ENCODE measurements around the gene CCDC85C.

Gene CCDC85C

DNA sequence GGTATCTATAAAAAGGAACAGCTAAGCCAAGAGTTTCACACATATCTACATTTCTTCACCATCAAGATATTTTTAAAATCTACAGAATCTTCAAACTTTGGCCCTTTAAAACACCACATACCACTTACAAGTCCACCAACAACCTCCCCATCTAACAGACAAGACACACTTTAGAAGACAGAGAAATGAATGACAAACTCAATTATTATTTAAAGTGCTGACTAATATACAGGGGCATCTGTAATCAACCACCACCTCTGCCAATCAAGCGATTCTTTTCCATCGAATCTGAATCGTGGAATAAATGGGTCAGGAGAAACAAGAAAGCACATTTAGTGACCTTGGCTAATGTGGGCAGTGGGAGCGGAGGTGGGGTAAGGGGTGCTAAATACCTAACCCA is 131.1 kb downstream of the CCDC85C start:
- H3K27ac ChIP-seq: no peak overlapping the region
- TF ChIP-seq, protein P1, sequence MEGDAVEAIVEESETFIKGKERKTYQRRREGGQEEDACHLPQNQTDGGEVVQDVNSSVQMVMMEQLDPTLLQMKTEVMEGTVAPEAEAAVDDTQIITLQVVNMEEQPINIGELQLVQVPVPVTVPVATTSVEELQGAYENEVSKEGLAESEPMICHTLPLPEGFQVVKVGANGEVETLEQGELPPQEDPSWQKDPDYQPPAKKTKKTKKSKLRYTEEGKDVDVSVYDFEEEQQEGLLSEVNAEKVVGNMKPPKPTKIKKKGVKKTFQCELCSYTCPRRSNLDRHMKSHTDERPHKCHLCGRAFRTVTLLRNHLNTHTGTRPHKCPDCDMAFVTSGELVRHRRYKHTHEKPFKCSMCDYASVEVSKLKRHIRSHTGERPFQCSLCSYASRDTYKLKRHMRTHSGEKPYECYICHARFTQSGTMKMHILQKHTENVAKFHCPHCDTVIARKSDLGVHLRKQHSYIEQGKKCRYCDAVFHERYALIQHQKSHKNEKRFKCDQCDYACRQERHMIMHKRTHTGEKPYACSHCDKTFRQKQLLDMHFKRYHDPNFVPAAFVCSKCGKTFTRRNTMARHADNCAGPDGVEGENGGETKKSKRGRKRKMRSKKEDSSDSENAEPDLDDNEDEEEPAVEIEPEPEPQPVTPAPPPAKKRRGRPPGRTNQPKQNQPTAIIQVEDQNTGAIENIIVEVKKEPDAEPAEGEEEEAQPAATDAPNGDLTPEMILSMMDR (conservative IDR thresholded peaks at IDR 0.05; ENCODE audit: low read depth): no peak
- ChIA-PET POLR2A (ENCODE audit: low non-redundant PET) (no interaction called here), CTCF (no interaction called here)
- no peak for DNase-seq (ENCODE audit: low spot score)

DNA sequence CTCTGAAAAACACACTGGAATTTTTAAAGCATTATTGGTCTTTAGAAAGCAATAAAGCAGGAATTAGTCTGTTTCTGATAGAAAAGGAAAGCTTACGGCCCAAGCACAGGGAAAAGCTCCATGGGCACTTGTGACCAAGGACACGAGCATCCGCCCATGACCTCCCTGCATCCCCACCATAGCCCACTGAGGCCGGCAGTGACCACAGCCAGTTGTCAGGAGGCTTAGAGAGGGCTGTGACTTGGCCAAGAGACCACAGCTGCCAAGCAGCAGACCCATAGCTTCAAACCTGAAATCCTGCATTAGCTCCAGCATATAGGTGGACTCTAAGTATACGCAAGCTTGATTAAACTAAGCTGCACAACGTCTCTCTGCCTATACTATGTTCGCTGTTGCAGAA is 132.3 kb downstream of the CCDC85C start:
- TF ChIP-seq, protein P1 (conservative IDR thresholded peaks at IDR 0.05; ENCODE audit: low read depth): no peak
- POLR2A ChIA-PET (ENCODE audit: low non-redundant PET): no interaction called here
- CTCF ChIA-PET: no interaction called here
- H3K27ac ChIP-seq: no peak overlapping the region
- DNase-seq (ENCODE audit: low spot score): no peak

DNA sequence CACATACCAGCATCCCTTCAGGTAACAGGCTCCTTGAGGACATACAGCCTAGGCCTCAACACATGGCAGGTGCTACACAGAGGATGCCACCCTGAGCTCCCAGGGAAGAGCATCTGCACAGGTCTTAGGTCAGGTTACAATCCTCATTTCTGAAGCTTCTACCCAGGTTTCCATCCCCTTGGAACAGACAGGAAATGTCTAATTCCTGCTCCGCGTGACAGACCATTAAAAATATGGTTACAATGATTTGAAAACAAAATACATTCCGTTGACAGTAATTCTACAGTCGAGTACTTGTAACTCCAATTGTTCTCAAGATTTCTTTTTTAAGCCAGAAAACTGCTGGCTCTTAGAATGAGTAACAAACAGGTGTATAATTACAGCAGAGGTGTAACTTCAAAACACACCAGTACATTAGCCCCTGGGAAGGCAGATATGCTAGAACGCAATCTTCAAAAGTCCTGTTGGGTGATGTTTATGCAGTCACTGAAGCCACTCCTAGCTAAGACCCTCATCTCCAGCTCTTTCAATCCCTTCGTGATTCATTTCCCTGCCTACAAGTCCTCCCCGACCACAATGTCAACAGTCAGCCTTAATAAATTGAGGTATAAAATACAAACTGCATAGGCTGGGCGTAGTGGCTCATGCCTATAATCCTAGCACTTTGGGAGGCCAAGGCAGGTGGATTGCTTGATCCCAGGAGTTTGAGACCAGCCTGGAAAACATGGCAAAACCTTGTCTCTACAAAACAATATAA is 135.0 kb downstream of the CCDC85C start:
- CTCF ChIA-PET: no interaction called here
- H3K27ac ChIP-seq: no peak overlapping the region
- no peak for DNase-seq (ENCODE audit: low spot score)
- POLR2A ChIA-PET (ENCODE audit: low non-redundant PET): no interaction called here
- TF ChIP-seq, protein P1 (conservative IDR thresholded peaks at IDR 0.05; ENCODE audit: low read depth): no peak

DNA sequence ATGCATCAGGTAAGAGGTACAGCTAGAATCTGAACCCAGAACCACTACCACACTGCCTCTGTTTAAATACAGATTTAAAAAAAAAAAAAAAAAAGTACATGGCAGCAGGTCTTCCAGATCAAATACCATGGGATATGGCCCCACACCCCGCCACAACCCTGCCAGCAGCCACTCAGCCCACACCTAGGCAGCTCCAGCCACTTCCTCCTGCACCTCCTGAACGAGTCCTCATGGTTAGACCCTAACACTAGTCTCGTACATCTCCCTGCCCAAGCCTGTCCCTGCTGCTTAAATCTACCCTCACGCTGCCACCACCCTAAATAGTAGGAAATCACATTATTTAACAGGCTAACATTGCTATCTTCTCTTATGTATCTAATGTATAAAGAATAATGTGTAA is 135.9 kb downstream of the CCDC85C start:
- TF ChIP-seq, protein P1 (conservative IDR thresholded peaks at IDR 0.05; ENCODE audit: low read depth): no peak
- no peak for DNase-seq (ENCODE audit: low spot score)
- no peak overlapping the region for H3K27ac ChIP-seq
- POLR2A ChIA-PET (ENCODE audit: low non-redundant PET): no interaction called here
- CTCF ChIA-PET: no interaction called here

DNA sequence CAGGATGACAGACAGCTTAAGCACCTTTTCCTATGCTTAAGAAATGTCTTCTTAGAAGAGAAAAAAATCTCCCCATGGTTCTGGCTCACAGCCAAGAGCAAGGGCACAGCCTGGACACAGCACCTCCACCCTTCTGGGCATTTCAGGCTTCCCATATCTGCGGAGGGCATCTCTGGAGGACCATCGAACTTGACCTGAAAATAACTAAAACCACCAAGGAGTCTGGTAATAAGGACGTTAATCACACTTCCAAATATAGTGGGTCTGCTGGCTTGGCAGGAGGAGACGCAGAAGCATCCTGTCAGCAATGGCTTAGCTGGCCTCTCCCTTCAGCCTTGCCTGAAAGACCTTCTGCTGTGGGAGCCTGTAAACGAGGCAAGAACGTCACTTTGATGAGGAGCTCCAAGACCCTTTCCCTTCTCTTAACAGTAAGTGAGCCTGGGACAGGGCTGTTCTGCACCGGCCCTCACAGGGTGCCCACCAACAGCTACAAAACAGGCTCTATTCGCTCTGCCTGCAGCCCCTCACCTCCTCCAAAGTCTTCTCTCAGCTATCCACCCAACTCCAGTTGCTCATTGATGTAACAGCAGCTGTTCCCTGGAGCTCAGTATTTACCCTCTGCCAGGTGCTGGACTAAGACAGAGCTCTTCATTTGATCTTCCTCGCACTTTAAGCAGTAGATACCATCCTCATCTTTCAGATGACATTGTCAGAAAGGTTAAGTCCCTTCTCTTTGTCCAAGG is 136.5 kb downstream of the CCDC85C start:
- CTCF ChIA-PET: no interaction called here
- POLR2A ChIA-PET (ENCODE audit: low non-redundant PET): no interaction called here
- DNase-seq (ENCODE audit: low spot score): no peak
- TF ChIP-seq, protein P1 (conservative IDR thresholded peaks at IDR 0.05; ENCODE audit: low read depth): no peak
- H3K27ac ChIP-seq: no peak overlapping the region

DNA sequence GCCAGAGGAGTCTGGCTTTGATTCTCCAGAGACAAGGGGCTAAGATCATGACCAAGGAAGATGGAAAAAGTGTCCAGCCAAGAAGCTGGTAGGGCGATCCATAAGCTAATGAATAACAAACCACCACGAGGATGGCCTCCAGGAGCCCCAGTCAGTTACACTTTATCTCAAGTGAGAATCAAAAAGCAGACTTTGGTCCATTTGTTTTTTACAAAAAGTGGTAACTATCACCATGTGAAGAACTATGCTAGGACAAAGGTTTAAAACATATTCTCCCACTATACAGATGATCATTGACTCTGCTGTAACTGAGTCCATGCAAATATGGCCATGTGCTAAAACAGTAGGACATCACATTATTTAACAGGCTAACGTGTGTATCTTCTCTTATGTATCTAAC is 137.2 kb downstream of the CCDC85C start:
- CTCF ChIA-PET: interaction anchor here (0.5 kb wide), 1 partner anchor 162 kb away, joined by 3 read pairs; no protein-coding TSS in a partner anchor
- TF ChIP-seq, protein P1 (conservative IDR thresholded peaks at IDR 0.05; ENCODE audit: low read depth): no peak
- no peak for DNase-seq (ENCODE audit: low spot score)
- POLR2A ChIA-PET (ENCODE audit: low non-redundant PET): no interaction called here
- H3K27ac ChIP-seq: no peak overlapping the region

Data from RWPE1 (cell line).